GM19395 (cell line): ENCODE measurements around the gene SLC35F3.
"Not testable (repeated sequence)": the region's sequence is repeated elsewhere in the genome, so short reads cannot be mapped to it uniquely, and the experiment has no call there.

Experiments
- ATAC-seq: cut with Tn5 transposase; IDR thresholded peaks from one replicate; pipeline ENCODE4 v1.9.1; 2021; ENCODE audit warnings: mild to moderate bottlenecking, moderate library complexity; ENCODE audit not compliant: unreplicated experiment

SLC35F3 gene

GRCh38 chr1:233904633-233905415 lies at the start of gene SLC35F3:
TSS of gene SLC35F3 (plus strand) at chr1:233904676.
- no peak for ATAC-seq

- no peak for ATAC-seq
Measured at GRCh38 chr1:233859446-233859845, 45.0 kb upstream of the SLC35F3 start.

GRCh38 chr1:233863901-233864545 lies 40.5 kb upstream of the SLC35F3 start:
- ATAC-seq: no peak

GRCh38 chr1:233864578-233864977 lies 39.9 kb upstream of the SLC35F3 start:
- ATAC-seq: no peak

- ATAC-seq: no peak
Measured at GRCh38 chr1:233865216-233865615, 39.3 kb upstream of the SLC35F3 start.

- ATAC-seq: no peak
Measured at GRCh38 chr1:233865902-233866301, 38.6 kb upstream of the SLC35F3 start.

GRCh38 chr1:233867028-233867427 lies 37.4 kb upstream of the SLC35F3 start:
- ATAC-seq: no peak

GRCh38 chr1:233868461-233868860 lies 36.0 kb upstream of the SLC35F3 start:
- ATAC-seq: no peak

- ATAC-seq: no peak
Measured at GRCh38 chr1:233869680-233870079, 34.8 kb upstream of the SLC35F3 start.

GRCh38 chr1:233873666-233874065 lies 30.8 kb upstream of the SLC35F3 start:
- no peak for ATAC-seq

GRCh38 chr1:233879841-233880240 lies 24.6 kb upstream of the SLC35F3 start:
- no peak for ATAC-seq

GRCh38 chr1:233883671-233884070 lies 20.8 kb upstream of the SLC35F3 start:
- ATAC-seq: no peak

- ATAC-seq: no peak
Measured at GRCh38 chr1:233884461-233885151, 19.9 kb upstream of the SLC35F3 start.

GRCh38 chr1:233885196-233885920 lies 19.1 kb upstream of the SLC35F3 start:
- no peak for ATAC-seq

- not testable (repeated sequence) for ATAC-seq
Measured at GRCh38 chr1:233891151-233891550, 13.3 kb upstream of the SLC35F3 start.

GRCh38 chr1:233897325-233898162 lies 6.9 kb upstream of the SLC35F3 start:
- ATAC-seq: peak; percentile 99

- ATAC-seq: no peak
Measured at GRCh38 chr1:233901495-233901894, 3.0 kb upstream of the SLC35F3 start.

GRCh38 chr1:233905416-233906051 lies 1.1 kb downstream of the SLC35F3 start:
- ATAC-seq: no peak

- ATAC-seq: no peak
Measured at GRCh38 chr1:233907151-233907550, 2.7 kb downstream of the SLC35F3 start.

GRCh38 chr1:233908092-233908491 lies 3.6 kb downstream of the SLC35F3 start:
- no peak for ATAC-seq
